ENCODE data around the gene UBQLN1. TPM values are rescaled to one million over a fixed set of nuclear protein-coding genes. Genes with fewer than 3 reads are reported as not detected.
"Not testable (repeated sequence)": the region's sequence is repeated elsewhere in the genome, so short reads cannot be mapped to it uniquely, and the experiment has no call there.

UBQLN1 gene
- total and polyA plus RNA-seq, 2 donors (not counting 3 experiments of a cell fraction or from before 2014, with no cell fraction given) = 66.1 to 110 TPM

DNA sequence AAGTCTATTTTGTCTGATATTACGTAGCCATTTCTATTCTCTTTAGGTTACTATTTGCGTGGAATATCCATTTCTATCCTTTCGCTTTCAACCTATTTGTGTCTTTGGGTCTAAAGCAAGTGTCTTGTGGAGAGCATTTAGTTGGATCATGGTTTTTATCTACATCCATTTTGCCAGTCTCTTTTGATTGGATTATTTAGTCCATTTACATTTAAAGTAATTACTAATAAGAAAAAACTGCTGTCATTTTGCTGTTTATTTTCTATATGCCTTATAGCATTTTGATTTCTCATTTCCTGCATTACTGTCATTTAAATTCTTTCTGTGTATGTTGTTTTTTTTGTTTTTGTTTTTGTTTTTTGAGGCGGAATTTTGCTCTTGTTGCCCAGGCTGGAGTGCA lies 26.0 kb upstream of the UBQLN1 start:
- dilution Hi-C loops (cut with MboI; ENCODE audit: extremely low pct_ligation_motif_present, low sequenced_read_pairs) (no loop called here), intact Hi-C loops (cut with micrococcal nuclease) (no loop called here)
- TF ChIP-seq, protein P1, sequence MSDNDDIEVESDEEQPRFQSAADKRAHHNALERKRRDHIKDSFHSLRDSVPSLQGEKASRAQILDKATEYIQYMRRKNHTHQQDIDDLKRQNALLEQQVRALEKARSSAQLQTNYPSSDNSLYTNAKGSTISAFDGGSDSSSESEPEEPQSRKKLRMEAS (IDR thresholded peaks at IDR 0.05; ENCODE audit: insufficient read depth, insufficient read length) = no peak
- TF ChIP-seq FOS (IDR thresholded peaks at IDR 0.05; ENCODE audit: borderline replicate concordance, insufficient read depth, low read length) (no peak), GATA2 (IDR thresholded peaks at IDR 0.05; ENCODE audit: insufficient read depth, insufficient read length, low read depth, low read length) (no peak)
- no peak overlapping the region for H3K4me2 ChIP-seq (ENCODE audit: insufficient read depth, low read length)
- no peaks in the 10 kb centered on the region for H3K4me1 ChIP-seq (ENCODE audit: control insufficient read depth, extremely low read depth, insufficient read depth, low read length)
- no peaks in the 10 kb centered on the region for H3K79me2 ChIP-seq (ENCODE audit: control insufficient read depth, insufficient read depth, low read length)
- ChIA-PET CTCF (no interaction called here), POLR2A (no interaction called here)
- DNase-seq (ENCODE audit: low read depth, low spot score) (no peak), FAIRE-seq (no peak)
- H3K36me3 ChIP-seq (ENCODE audit: control insufficient read depth in 2 of 2, extremely low read depth in 1 of 2, insufficient read depth in 2 of 2, low read length in 2 of 2) = no peaks in the 10 kb centered on the region
- no peaks in the 10 kb centered on the region for H3K9me1 ChIP-seq (replicated peaks; ENCODE audit: control insufficient read depth, extremely low read depth, insufficient read depth, low read length)
- H2AFZ ChIP-seq (ENCODE audit: low read depth, low read length) = no peak overlapping the region
- H4K20me1 ChIP-seq (replicated peaks; ENCODE audit: control insufficient read depth, extremely low read depth, insufficient read depth, low read length) = no peaks in the 10 kb centered on the region
- H3K4me3 ChIP-seq (replicated peaks in 1 of 3; ENCODE audit: insufficient read depth in 1 of 3, low read depth in 1 of 3, low read length in 3 of 3) = no peak overlapping the region
- no peak overlapping the region for H3K9ac ChIP-seq (replicated peaks; ENCODE audit: extremely low read depth, insufficient read depth, low read length)
- H3K27ac ChIP-seq (ENCODE audit: insufficient read depth, low read depth, low read length) = no peak overlapping the region
- peaks cover 0 to 7% of the 10 kb centered on the region in 2 experiments for H3K27me3 ChIP-seq (ENCODE audit: control insufficient read depth in 2 of 2, insufficient read depth in 2 of 2, low read length in 2 of 2)
- no peaks in the 10 kb centered on the region for H3K9me3 ChIP-seq (replicated peaks; ENCODE audit: control insufficient read depth, insufficient read depth, low read length)
- no TSS peak for BruUV-seq (replicated peaks)

GRCh38 chr9:83728591-83729368 lies 21.0 kb upstream of the UBQLN1 start:
- intact Hi-C loops (cut with micrococcal nuclease); DNase-seq (ENCODE audit: low read depth, low spot score); H3K9me3 ChIP-seq (replicated peaks; ENCODE audit: control insufficient read depth, insufficient read depth, low read length); dilution Hi-C loops (cut with MboI; ENCODE audit: extremely low pct_ligation_motif_present, low sequenced_read_pairs); CTCF ChIA-PET; H2AFZ ChIP-seq (ENCODE audit: low read depth, low read length); H3K4me3 ChIP-seq (replicated peaks in 1 of 3; ENCODE audit: insufficient read depth in 1 of 3, low read depth in 1 of 3, low read length in 3 of 3); H3K79me2 ChIP-seq (ENCODE audit: control insufficient read depth, insufficient read depth, low read length); H3K9me1 ChIP-seq (replicated peaks; ENCODE audit: control insufficient read depth, extremely low read depth, insufficient read depth, low read length); H3K27ac ChIP-seq (ENCODE audit: insufficient read depth, low read depth, low read length); H3K4me2 ChIP-seq (ENCODE audit: insufficient read depth, low read length); H3K27me3 ChIP-seq (ENCODE audit: control insufficient read depth in 2 of 2, insufficient read depth in 2 of 2, low read length in 2 of 2); H3K36me3 ChIP-seq (ENCODE audit: control insufficient read depth in 2 of 2, extremely low read depth in 1 of 2, insufficient read depth in 2 of 2, low read length in 2 of 2); H3K9ac ChIP-seq (replicated peaks; ENCODE audit: extremely low read depth, insufficient read depth, low read length); H4K20me1 ChIP-seq (replicated peaks; ENCODE audit: control insufficient read depth, extremely low read depth, insufficient read depth, low read length); H3K4me1 ChIP-seq (ENCODE audit: control insufficient read depth, extremely low read depth, insufficient read depth, low read length); FAIRE-seq; BruUV-seq (replicated peaks): not testable (repeated sequence)
- POLR2A ChIA-PET = interaction anchor here (0.6 kb wide), 1 partner anchor 9 kb away, joined by 5 read pairs; no protein-coding TSS in a partner anchor
